ENCODE results near the gene FGFR2.
"Not testable (repeated sequence)": the region's sequence is repeated elsewhere in the genome, so short reads cannot be mapped to it uniquely, and the experiment has no call there.

Gene FGFR2

GRCh38 chr10:121590772-121591171 lies 7.5 kb downstream of the FGFR2 start:
- no peak for DNase-seq (ENCODE audit: low spot score)

GRCh38 chr10:121589553-121589952 lies 8.7 kb downstream of the FGFR2 start:
- DNase-seq (ENCODE audit: low spot score), result no peak

GRCh38 chr10:121583857-121584256 lies 14.4 kb downstream of the FGFR2 start:
- DNase-seq (ENCODE audit: low spot score), result no peak

GRCh38 chr10:121583258-121583657 lies 15.0 kb downstream of the FGFR2 start:
- no peak for DNase-seq (ENCODE audit: low spot score)

- no peak for DNase-seq (ENCODE audit: low spot score)
Measured at GRCh38 chr10:121580276-121581116, 17.7 kb downstream of the FGFR2 start.

GRCh38 chr10:121579656-121580055 lies 18.6 kb downstream of the FGFR2 start:
- no peak for DNase-seq (ENCODE audit: low spot score)

GRCh38 chr10:121578965-121579364 lies 19.3 kb downstream of the FGFR2 start:
- no peak for DNase-seq (ENCODE audit: low spot score)

GRCh38 chr10:121578298-121578697 lies 19.9 kb downstream of the FGFR2 start:
- no peak for DNase-seq (ENCODE audit: low spot score)

- no peak for DNase-seq (ENCODE audit: low spot score)
Measured at GRCh38 chr10:121577568-121577967, 20.7 kb downstream of the FGFR2 start.

- no peak for DNase-seq (ENCODE audit: low spot score)
Measured at GRCh38 chr10:121576139-121576538, 22.1 kb downstream of the FGFR2 start.

GRCh38 chr10:121574519-121575166 lies 23.6 kb downstream of the FGFR2 start:
- no peak for DNase-seq (ENCODE audit: low spot score)

- no peak for DNase-seq (ENCODE audit: low spot score)
Measured at GRCh38 chr10:121573538-121573941, 24.7 kb downstream of the FGFR2 start.

- no peak for DNase-seq (ENCODE audit: low spot score)
Measured at GRCh38 chr10:121572859-121573537, 25.2 kb downstream of the FGFR2 start.

- no peak for DNase-seq (ENCODE audit: low spot score)
Measured at GRCh38 chr10:121570315-121570714, 27.9 kb downstream of the FGFR2 start.

- DNase-seq (ENCODE audit: low spot score), result no peak
Measured at GRCh38 chr10:121568275-121568674, 30.0 kb downstream of the FGFR2 start.

- DNase-seq (ENCODE audit: low spot score), result no peak
Measured at GRCh38 chr10:121567569-121567968, 30.7 kb downstream of the FGFR2 start.

- DNase-seq (ENCODE audit: low spot score), result no peak
Measured at GRCh38 chr10:121566755-121567154, 31.5 kb downstream of the FGFR2 start.

GRCh38 chr10:121559326-121560026 lies 38.8 kb downstream of the FGFR2 start:
- no peak for DNase-seq (ENCODE audit: low spot score)

- DNase-seq (ENCODE audit: low spot score), result no peak
Measured at GRCh38 chr10:121558238-121558637, 40.0 kb downstream of the FGFR2 start.

GRCh38 chr10:121556918-121557573 lies 41.2 kb downstream of the FGFR2 start:
- no peak for DNase-seq (ENCODE audit: low spot score)

- no peak for DNase-seq (ENCODE audit: low spot score)
Measured at GRCh38 chr10:121556455-121556854, 41.8 kb downstream of the FGFR2 start.

GRCh38 chr10:121554916-121555315 lies 43.3 kb downstream of the FGFR2 start:
- not testable (repeated sequence) for DNase-seq (ENCODE audit: low spot score)

Measured in CD4-positive, alpha-beta T cell treated with Interleukin-15 for 4 hours (primary cell).